GM21360 (cell line): ENCODE measurements around the gene NDFIP2.

Source experiments
- ATAC-seq: cut with Tn5 transposase; IDR thresholded peaks from one replicate; pipeline ENCODE4 v1.9.1; 2021; ENCODE audit warnings: mild to moderate bottlenecking, moderate library complexity; ENCODE audit not compliant: unreplicated experiment

The NDFIP2 gene

GRCh38 chr13:79458436-79458835 is 22.5 kb upstream of the NDFIP2 start:
- ATAC-seq = no peak

GRCh38 chr13:79459906-79460305 is 21.0 kb upstream of the NDFIP2 start:
- no peak for ATAC-seq

- ATAC-seq = no peak
Measured at GRCh38 chr13:79462895-79463294, 18.1 kb upstream of the NDFIP2 start.

GRCh38 chr13:79463604-79464003 is 17.4 kb upstream of the NDFIP2 start:
- no peak for ATAC-seq

- ATAC-seq = no peak
Measured at GRCh38 chr13:79466872-79467271, 14.1 kb upstream of the NDFIP2 start.

- no peak for ATAC-seq
Measured at GRCh38 chr13:79468402-79468801, 12.6 kb upstream of the NDFIP2 start.

- ATAC-seq = peak; percentile 72
Measured at GRCh38 chr13:79468819-79469218, 12.1 kb upstream of the NDFIP2 start.

- no peak for ATAC-seq
Measured at GRCh38 chr13:79469608-79470007, 11.3 kb upstream of the NDFIP2 start.

GRCh38 chr13:79470666-79471065 is 10.3 kb upstream of the NDFIP2 start:
- ATAC-seq = no peak

GRCh38 chr13:79475569-79475968 is 5.4 kb upstream of the NDFIP2 start:
- no peak for ATAC-seq

GRCh38 chr13:79477968-79478367 is 3.0 kb upstream of the NDFIP2 start:
- ATAC-seq = no peak

- no peak for ATAC-seq
Measured at GRCh38 chr13:79479882-79480281, 1.1 kb upstream of the NDFIP2 start.

GRCh38 chr13:79481685-79482052 is 714 bp downstream of the NDFIP2 start:
- peak; percentile 21 for ATAC-seq

- ATAC-seq = no peak
Measured at GRCh38 chr13:79482281-79482970, 1.5 kb downstream of the NDFIP2 start.

GRCh38 chr13:79483086-79483706 is 2.2 kb downstream of the NDFIP2 start:
- ATAC-seq = no peak

GRCh38 chr13:79485014-79485811 is 4.3 kb downstream of the NDFIP2 start:
- ATAC-seq = no peak

- no peak for ATAC-seq
Measured at GRCh38 chr13:79486433-79487188, 5.7 kb downstream of the NDFIP2 start.

- no peak for ATAC-seq
Measured at GRCh38 chr13:79490326-79490725, 9.4 kb downstream of the NDFIP2 start.

- ATAC-seq = no peak
Measured at GRCh38 chr13:79490824-79491223, 9.9 kb downstream of the NDFIP2 start.

- ATAC-seq = no peak
Measured at GRCh38 chr13:79491715-79492114, 10.8 kb downstream of the NDFIP2 start.

- ATAC-seq = no peak
Measured at GRCh38 chr13:79492313-79492798, 11.4 kb downstream of the NDFIP2 start.
